ENCODE measurements around the gene GIPC1.
A peak's percentile ranks its signal among the peaks of the same experiment; 100 is the strongest.
"Not testable (repeated sequence)": the region's sequence is repeated elsewhere in the genome, so short reads cannot be mapped to it uniquely, and the experiment has no call there.

Gene GIPC1

DNA sequence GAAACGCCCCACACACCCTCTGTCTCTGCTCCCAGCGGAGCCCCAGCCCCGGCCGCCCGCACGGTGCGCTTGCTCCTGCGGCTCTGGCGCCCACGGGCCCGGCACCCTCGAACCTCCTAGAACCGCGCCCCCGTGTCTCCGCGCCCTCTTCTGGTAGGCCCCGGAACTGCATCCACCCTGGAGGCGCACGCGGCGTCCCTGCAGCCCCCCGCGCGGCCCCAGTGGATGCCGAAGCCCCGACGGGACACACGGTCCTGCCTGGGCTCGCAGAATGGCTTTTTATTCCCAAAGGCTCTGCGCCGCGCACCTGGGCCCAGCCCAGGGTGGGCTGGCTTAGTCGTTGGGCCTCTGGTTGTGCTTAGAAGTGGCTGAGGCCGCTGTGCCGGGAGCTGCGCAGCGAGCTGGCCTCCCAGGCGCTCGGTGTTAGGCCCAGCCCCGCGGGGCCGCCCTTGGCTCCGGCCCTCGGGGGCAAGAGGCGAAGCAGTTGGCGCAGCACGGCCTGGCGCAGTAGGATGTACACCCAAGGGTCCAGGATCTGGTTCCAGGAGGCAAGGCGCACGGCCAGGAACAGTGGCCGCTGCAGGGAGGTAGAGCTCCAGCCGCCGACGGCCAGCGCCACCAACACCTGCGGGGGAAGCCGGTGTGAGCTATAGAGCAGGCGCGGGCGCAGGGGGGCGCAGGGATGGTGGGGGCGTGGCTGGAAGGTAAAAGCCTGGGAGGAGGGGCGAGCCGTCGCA, 23.6 kb downstream of the GIPC1 start:
- Mint-ChIP-seq H3K27ac (no peak overlapping the region), H3K36me3 (peaks cover 66% of the 10 kb centered on the region)

GRCh38 chr19:14471436-14472187, 24.3 kb downstream of the GIPC1 start:
- Mint-ChIP-seq H3K27ac (no peak overlapping the region), H3K4me1 (peaks cover 37% of the 10 kb centered on the region), H3K4me3 (peak overlapping the region; percentile 47), H3K36me3 (peaks cover 73% of the 10 kb centered on the region), H3K9me3 (no peaks in the 10 kb centered on the region)
- no peak for DNase-seq (ENCODE audit: low spot score in 2 of 2)
- no peak for ATAC-seq

More for the DNA sequence above, 23.6 kb downstream of the GIPC1 start:
- Mint-ChIP-seq H3K4me1 (peaks cover 43% of the 10 kb centered on the region), H3K4me3 (peak overlapping the region; percentile 47), H3K9me3 (no peaks in the 10 kb centered on the region)
- peak; percentile 73 for ATAC-seq
- DNase-seq (ENCODE audit: low spot score in 2 of 2) = peak; percentile 96 to 97

DNA sequence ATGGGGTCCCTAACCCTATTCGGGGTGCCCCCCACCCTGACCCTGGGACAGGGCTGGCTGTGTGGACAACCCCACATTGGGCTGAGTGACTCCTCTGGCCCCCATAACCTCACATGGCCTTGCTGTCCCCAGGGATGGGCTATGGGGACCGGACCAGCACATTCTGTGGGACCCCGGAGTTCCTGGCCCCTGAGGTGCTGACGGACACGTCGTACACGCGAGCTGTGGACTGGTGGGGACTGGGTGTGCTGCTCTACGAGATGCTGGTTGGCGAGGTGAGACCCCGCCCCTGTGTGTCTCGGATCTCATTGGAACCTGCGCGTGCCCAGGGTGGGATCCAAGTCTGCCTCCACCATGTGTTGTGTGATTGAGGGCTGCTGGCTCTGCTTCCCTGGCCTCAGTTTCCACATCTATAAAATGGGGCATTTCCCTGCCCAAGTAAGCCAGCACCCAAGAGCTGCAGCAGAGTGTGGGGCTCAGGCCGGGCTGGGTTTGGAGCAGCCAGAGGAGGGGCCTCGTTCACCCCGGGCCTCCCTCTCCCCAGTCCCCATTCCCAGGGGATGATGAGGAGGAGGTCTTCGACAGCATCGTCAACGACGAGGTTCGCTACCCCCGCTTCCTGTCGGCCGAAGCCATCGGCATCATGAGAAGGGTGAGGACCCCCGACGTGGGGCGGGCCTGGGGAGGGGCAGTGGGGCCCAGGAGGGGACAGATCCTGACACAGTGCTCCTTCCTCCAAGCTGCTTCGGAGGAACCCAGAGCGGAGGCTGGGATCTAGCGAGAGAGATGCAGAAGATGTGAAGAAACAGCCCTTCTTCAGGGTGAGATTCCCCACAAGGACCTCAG, 25.7 kb downstream of the GIPC1 start:
- H3K9me3 Mint-ChIP-seq = no peaks in the 10 kb centered on the region
- H3K36me3 Mint-ChIP-seq = peaks cover 87% of the 10 kb centered on the region
- ATAC-seq = no peak
- no peak for DNase-seq (ENCODE audit: low spot score in 2 of 2)
- H3K4me1 Mint-ChIP-seq = peaks cover 23% of the 10 kb centered on the region
- H3K27ac Mint-ChIP-seq = no peak overlapping the region
- H3K4me3 Mint-ChIP-seq = no peak overlapping the region

GRCh38 chr19:14467816-14468215, 28.1 kb downstream of the GIPC1 start:
- peaks cover 9% of the 10 kb centered on the region for H3K4me1 Mint-ChIP-seq
- no peak overlapping the region for H3K27ac Mint-ChIP-seq
- ATAC-seq (no peak), DNase-seq (ENCODE audit: low spot score in 2 of 2) (no peak)
- no peak overlapping the region for H3K4me3 Mint-ChIP-seq
- peaks cover 99% of the 10 kb centered on the region for H3K36me3 Mint-ChIP-seq
- H3K9me3 Mint-ChIP-seq = no peaks in the 10 kb centered on the region

GRCh38 chr19:14467391-14467790, 28.5 kb downstream of the GIPC1 start:
- H3K36me3 Mint-ChIP-seq = peaks cover 99% of the 10 kb centered on the region
- DNase-seq (ENCODE audit: low spot score in 2 of 2) = no peak
- H3K4me1 Mint-ChIP-seq = peaks cover 5% of the 10 kb centered on the region
- ATAC-seq = no peak
- H3K27ac Mint-ChIP-seq = no peak overlapping the region
- H3K4me3 Mint-ChIP-seq = no peak overlapping the region
- H3K9me3 Mint-ChIP-seq = no peaks in the 10 kb centered on the region

GRCh38 chr19:14463747-14464146, 32.2 kb downstream of the GIPC1 start:
- Mint-ChIP-seq H3K4me3 (no peak overlapping the region), H3K36me3 (peaks cover 100% of the 10 kb centered on the region), H3K9me3 (no peaks in the 10 kb centered on the region), H3K27ac (peak overlapping the region; percentile 6), H3K4me1 (peaks cover 23% of the 10 kb centered on the region)
- DNase-seq (ENCODE audit: low spot score in 2 of 2) (no peak), ATAC-seq (no peak)

- not testable (repeated sequence) for DNase-seq (ENCODE audit: low spot score in 2 of 2)
These were observed 33.5 kb downstream of the GIPC1 start for GRCh38 chr19:14462401-14462800.

GRCh38 chr19:14460935-14461334, 35.0 kb downstream of the GIPC1 start:
- Mint-ChIP-seq H3K9me3 (no peaks in the 10 kb centered on the region), H3K27ac (no peak overlapping the region), H3K36me3 (peaks cover 100% of the 10 kb centered on the region), H3K4me1 (peaks cover 33% of the 10 kb centered on the region), H3K4me3 (no peak overlapping the region)
- no peak for ATAC-seq
- no peak for DNase-seq (ENCODE audit: low spot score in 2 of 2)

More at GRCh38 chr19:14462401-14462800, 33.5 kb downstream of the GIPC1 start:
- Mint-ChIP-seq H3K36me3 (peaks cover 100% of the 10 kb centered on the region), H3K4me1 (peaks cover 33% of the 10 kb centered on the region)
- not testable (repeated sequence) for H3K27ac Mint-ChIP-seq, H3K9me3 Mint-ChIP-seq, H3K4me3 Mint-ChIP-seq, ATAC-seq

- Mint-ChIP-seq H3K36me3 (peaks cover 100% of the 10 kb centered on the region), H3K4me3 (no peak overlapping the region), H3K9me3 (no peaks in the 10 kb centered on the region), H3K27ac (peak overlapping the region; percentile 40), H3K4me1 (peaks cover 33% of the 10 kb centered on the region)
- DNase-seq (ENCODE audit: low spot score in 2 of 2) (peak; percentile 36 to 81), ATAC-seq (peak; percentile 100)
These were observed 36.2 kb downstream of the GIPC1 start for GRCh38 chr19:14459703-14460102.

GRCh38 chr19:14452303-14452702, 43.6 kb downstream of the GIPC1 start:
- not testable (repeated sequence) for DNase-seq (ENCODE audit: low spot score in 2 of 2); H3K4me3 Mint-ChIP-seq; H3K27ac Mint-ChIP-seq; ATAC-seq; H3K9me3 Mint-ChIP-seq
- Mint-ChIP-seq H3K36me3 (peaks cover 100% of the 10 kb centered on the region), H3K4me1 (peaks cover 23% of the 10 kb centered on the region)

- Mint-ChIP-seq H3K27ac (no peak overlapping the region), H3K36me3 (peaks cover 100% of the 10 kb centered on the region), H3K4me3 (no peak overlapping the region), H3K9me3 (no peaks in the 10 kb centered on the region), H3K4me1 (peaks cover 23% of the 10 kb centered on the region)
- ATAC-seq = no peak
- no peak for DNase-seq (ENCODE audit: low spot score in 2 of 2)
These were observed 45.1 kb downstream of the GIPC1 start for GRCh38 chr19:14450876-14451275.

DNA sequence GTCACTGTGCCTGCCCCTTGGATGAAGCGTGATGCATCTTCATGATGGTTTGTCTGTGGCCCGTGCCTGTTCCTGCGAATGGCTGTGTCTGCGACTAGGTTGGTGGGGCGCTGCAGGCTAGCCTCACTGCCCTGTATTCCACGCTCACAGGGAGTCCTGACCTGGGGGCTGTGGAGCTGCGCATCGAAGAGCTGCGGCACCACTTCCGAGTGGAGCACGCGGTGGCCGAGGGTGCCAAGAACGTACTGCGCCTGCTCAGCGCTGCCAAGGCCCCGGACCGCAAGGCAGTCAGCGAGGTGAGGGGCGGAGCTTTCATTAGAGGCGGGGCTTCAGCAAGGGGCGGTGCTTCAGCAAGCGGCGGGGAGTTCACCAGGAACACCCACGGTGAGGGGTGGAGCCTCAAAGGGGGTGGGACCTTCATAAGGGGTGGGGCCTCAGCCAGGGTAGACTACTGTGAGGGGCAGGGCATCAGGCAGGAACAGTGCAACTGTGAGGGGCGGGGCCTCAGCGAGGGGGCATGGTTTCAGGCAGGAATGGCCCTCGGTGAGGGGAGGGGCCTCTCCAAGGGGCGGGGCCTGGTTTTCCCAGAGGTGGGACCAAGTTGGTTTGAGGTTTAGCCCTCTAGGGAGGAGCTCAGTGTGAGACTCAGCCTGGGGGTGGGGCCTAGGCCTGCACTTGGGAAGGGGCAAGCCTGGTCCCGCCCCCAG, 45.6 kb downstream of the GIPC1 start:
- H3K4me1 Mint-ChIP-seq = peaks cover 23% of the 10 kb centered on the region
- no peak overlapping the region for H3K4me3 Mint-ChIP-seq
- DNase-seq (ENCODE audit: low spot score in 2 of 2) (peak in 1 of 2 donors; percentile 77), ATAC-seq (peak; percentile 84)
- H3K27ac Mint-ChIP-seq = no peak overlapping the region
- H3K36me3 Mint-ChIP-seq = peaks cover 100% of the 10 kb centered on the region
- no peaks in the 10 kb centered on the region for H3K9me3 Mint-ChIP-seq

DNA sequence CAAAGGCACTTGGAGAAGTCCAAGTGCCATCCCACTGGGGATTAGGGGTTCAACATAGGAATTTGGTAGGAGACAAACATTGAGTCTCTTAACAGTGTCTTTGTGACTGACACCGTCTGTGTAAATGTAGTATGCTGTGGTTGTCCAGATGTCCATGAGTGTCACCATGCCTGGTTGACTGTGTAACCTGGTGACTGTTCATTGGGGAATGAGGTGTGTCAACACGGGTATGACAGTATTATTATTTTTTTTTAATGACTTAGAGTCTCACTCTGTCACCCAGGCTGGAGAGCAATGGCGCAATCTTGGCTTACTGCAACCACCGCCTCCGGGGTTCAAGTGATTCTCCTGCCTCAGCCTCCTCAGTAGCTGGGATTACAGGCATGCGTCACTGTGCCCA, 46.6 kb downstream of the GIPC1 start:
- H3K4me3 Mint-ChIP-seq = no peak overlapping the region
- DNase-seq (ENCODE audit: low spot score in 2 of 2) (no peak), ATAC-seq (no peak)
- H3K9me3 Mint-ChIP-seq = no peaks in the 10 kb centered on the region
- no peak overlapping the region for H3K27ac Mint-ChIP-seq
- H3K36me3 Mint-ChIP-seq = peaks cover 100% of the 10 kb centered on the region
- H3K4me1 Mint-ChIP-seq = peaks cover 28% of the 10 kb centered on the region

DNA sequence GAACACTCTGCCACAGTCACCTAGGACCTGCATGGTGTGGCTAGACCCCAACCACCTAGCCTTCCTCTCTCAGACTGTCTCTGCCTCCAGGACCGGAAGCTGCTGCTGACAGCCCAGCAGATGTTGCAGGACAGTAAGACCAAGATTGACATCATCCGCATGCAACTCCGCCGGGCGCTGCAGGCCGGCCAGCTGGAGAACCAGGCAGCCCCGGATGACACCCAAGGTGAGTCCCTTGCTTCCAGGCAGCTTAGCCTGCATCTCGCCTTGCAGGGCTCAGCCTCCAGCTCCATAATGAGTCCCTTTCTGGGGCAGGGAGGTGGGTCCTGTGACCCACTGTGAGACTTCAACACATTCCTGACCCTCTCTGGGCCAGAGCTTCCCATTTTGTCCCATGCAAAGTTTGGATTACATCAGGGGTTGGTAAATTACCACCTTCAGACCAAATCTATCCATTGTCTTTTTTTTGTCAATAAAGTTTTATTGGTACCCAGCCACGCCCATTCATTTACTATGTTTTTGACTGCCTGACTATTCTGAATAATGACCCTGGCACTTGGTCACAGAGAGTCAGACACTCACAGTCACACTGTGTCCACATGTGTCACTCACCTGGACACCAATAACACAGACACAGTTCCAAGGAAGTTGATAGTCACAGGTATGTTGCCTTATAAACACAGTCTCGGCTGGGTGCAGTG, 49.4 kb downstream of the GIPC1 start:
- peaks cover 100% of the 10 kb centered on the region for H3K36me3 Mint-ChIP-seq
- DNase-seq (ENCODE audit: low spot score in 2 of 2) (no peak), ATAC-seq (no peak)
- H3K4me1 Mint-ChIP-seq = peaks cover 32% of the 10 kb centered on the region
- H3K4me3 Mint-ChIP-seq = no peak overlapping the region
- no peaks in the 10 kb centered on the region for H3K9me3 Mint-ChIP-seq
- no peak overlapping the region for H3K27ac Mint-ChIP-seq

Data from stimulated activated effector memory CD8-positive, alpha-beta T cell treated with anti-CD3 and anti-CD28 coated beads, Interleukin-12 subunit alpha, Interleukin-12 subunit beta, amount 100 ng/mL, for 72 hours (primary cell).